GM12892 (cell line): ENCODE measurements around the gene TFDP1.

Source experiments
- POLR2A ChIP-seq: IDR thresholded peaks from 2 replicates; pipeline ENCODE4 v1.6.1; 2011; ENCODE audit warnings: low read depth, low read length, control low read depth
- POLR2AphosphoS5 ChIP-seq: IDR thresholded peaks from 2 replicates; pipeline ENCODE4 v1.6.1; 2011; ENCODE audit warnings: low read depth, low read length, control low read depth
- TAF1 ChIP-seq: IDR thresholded peaks from 2 replicates; pipeline ENCODE4 v1.6.1; 2011; ENCODE audit warnings: low read depth, mild to moderate bottlenecking, control low read depth, low read length, borderline replicate concordance

- TF ChIP-seq POLR2AphosphoS5 (no peak), POLR2A (no peak), TAF1 (no peak)
These were observed 45.4 kb upstream of the TFDP1 start for GRCh38 chr13:113539176-113539575.
